ENCODE measurements around the gene HAUS8.

GRCh38 chr19:17124025-17124424 lies 48.8 kb upstream of the HAUS8 start:
- TF ChIP-seq, protein P1, sequence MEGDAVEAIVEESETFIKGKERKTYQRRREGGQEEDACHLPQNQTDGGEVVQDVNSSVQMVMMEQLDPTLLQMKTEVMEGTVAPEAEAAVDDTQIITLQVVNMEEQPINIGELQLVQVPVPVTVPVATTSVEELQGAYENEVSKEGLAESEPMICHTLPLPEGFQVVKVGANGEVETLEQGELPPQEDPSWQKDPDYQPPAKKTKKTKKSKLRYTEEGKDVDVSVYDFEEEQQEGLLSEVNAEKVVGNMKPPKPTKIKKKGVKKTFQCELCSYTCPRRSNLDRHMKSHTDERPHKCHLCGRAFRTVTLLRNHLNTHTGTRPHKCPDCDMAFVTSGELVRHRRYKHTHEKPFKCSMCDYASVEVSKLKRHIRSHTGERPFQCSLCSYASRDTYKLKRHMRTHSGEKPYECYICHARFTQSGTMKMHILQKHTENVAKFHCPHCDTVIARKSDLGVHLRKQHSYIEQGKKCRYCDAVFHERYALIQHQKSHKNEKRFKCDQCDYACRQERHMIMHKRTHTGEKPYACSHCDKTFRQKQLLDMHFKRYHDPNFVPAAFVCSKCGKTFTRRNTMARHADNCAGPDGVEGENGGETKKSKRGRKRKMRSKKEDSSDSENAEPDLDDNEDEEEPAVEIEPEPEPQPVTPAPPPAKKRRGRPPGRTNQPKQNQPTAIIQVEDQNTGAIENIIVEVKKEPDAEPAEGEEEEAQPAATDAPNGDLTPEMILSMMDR (conservative IDR thresholded peaks at IDR 0.05; ENCODE audit: low read depth, low read length) = no peak
- TF ChIP-seq EZH2 (IDR thresholded peaks at IDR 0.05; ENCODE audit: low read length, unreplicated experiment) (no peak), EZH2phosphoT487 (IDR thresholded peaks at IDR 0.05; ENCODE audit: borderline replicate concordance, low read length) (no peak)

All from PC-3 (cell line).